ENCODE results near the gene CUL4A.
A peak's percentile ranks its signal among the peaks of the same experiment; 100 is the strongest.

Gene CUL4A

DNA sequence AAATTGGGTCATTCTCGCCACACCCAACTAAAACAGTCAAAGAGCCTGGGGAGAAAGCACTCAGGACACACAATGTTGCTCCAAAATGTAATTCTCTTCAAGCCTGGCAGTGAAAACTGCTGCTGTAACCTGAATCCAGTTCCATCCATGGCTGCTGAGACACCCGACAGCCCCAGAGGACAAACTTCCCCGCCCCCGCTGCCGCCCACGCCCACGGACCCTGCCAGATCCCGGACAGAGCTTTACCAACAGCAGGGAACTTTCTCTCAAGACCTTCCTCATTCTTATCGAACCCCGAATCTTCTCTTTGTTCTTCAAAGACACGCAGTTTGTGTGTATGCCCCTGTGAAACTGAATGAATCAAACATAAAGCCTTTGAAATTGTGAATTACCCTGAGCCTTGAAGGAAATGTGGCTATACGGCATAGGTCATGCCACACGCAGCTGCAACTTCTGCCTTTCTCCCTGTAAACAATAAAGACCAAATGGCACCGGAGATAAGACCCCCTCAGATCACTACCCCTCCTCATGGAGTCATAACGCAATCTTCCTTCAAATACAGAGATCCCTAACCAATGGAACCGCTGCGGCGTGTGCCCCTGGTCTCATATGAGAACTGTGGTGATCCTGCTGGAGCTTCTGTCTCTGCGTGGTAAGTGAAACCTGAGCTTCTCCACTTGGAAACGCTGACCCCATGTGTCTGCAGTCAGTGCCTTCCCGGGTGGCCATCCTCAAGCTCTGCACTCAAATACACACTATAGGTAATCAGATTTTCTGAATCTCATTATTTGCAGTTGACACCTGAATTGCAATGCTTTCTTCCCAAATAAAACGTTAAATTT is 82.8 kb downstream of the CUL4A start:
- TF ChIP-seq RARB (CRISPR knock-in tag; IDR thresholded peaks at IDR 0.05) (no peak), ZNF8 (CRISPR knock-in tag; IDR thresholded peaks at IDR 0.05) (no peak), ARNTL (CRISPR knock-in tag; IDR thresholded peaks at IDR 0.05; ENCODE audit: borderline replicate concordance, low read depth) (no peak), SNAI2 (CRISPR knock-in tag; IDR thresholded peaks at IDR 0.05) (no peak), ZNF70 (CRISPR knock-in tag; IDR thresholded peaks at IDR 0.05) (no peak), ZFP3 (CRISPR knock-in tag; IDR thresholded peaks at IDR 0.05) (no peak), ZFP30 (CRISPR knock-in tag; IDR thresholded peaks at IDR 0.05) (no peak), TCF4 (CRISPR knock-in tag; IDR thresholded peaks at IDR 0.05; ENCODE audit: borderline replicate concordance) (no peak), CREB5 (CRISPR knock-in tag; IDR thresholded peaks at IDR 0.05; ENCODE audit: low read depth) (no peak), PPARA (CRISPR knock-in tag; IDR thresholded peaks at IDR 0.05; ENCODE audit: borderline replicate concordance) (no peak), ZNF565 (CRISPR knock-in tag; conservative IDR thresholded peaks at IDR 0.05; ENCODE audit: low read depth) (no peak), BACH2 (CRISPR knock-in tag; IDR thresholded peaks at IDR 0.05; ENCODE audit: borderline replicate concordance) (no peak), GLIS3 (CRISPR knock-in tag; IDR thresholded peaks at IDR 0.05) (no peak), OSR1 (CRISPR knock-in tag; IDR thresholded peaks at IDR 0.05) (no peak), ISL1 (CRISPR knock-in tag; IDR thresholded peaks at IDR 0.05) (no peak), ZC3H10 (CRISPR knock-in tag; IDR thresholded peaks at IDR 0.05) (no peak), TOX (CRISPR knock-in tag; IDR thresholded peaks at IDR 0.05; ENCODE audit: borderline replicate concordance) (no peak)
- TF ChIP-seq, protein P1, sequence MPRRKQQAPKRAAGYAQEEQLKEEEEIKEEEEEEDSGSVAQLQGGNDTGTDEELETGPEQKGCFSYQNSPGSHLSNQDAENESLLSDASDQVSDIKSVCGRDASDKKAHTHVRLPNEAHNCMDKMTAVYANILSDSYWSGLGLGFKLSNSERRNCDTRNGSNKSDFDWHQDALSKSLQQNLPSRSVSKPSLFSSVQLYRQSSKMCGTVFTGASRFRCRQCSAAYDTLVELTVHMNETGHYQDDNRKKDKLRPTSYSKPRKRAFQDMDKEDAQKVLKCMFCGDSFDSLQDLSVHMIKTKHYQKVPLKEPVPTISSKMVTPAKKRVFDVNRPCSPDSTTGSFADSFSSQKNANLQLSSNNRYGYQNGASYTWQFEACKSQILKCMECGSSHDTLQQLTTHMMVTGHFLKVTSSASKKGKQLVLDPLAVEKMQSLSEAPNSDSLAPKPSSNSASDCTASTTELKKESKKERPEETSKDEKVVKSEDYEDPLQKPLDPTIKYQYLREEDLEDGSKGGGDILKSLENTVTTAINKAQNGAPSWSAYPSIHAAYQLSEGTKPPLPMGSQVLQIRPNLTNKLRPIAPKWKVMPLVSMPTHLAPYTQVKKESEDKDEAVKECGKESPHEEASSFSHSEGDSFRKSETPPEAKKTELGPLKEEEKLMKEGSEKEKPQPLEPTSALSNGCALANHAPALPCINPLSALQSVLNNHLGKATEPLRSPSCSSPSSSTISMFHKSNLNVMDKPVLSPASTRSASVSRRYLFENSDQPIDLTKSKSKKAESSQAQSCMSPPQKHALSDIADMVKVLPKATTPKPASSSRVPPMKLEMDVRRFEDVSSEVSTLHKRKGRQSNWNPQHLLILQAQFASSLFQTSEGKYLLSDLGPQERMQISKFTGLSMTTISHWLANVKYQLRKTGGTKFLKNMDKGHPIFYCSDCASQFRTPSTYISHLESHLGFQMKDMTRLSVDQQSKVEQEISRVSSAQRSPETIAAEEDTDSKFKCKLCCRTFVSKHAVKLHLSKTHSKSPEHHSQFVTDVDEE (CRISPR knock-in tag; IDR thresholded peaks at IDR 0.05) = no peak
- TF ChIP-seq, protein P2, sequence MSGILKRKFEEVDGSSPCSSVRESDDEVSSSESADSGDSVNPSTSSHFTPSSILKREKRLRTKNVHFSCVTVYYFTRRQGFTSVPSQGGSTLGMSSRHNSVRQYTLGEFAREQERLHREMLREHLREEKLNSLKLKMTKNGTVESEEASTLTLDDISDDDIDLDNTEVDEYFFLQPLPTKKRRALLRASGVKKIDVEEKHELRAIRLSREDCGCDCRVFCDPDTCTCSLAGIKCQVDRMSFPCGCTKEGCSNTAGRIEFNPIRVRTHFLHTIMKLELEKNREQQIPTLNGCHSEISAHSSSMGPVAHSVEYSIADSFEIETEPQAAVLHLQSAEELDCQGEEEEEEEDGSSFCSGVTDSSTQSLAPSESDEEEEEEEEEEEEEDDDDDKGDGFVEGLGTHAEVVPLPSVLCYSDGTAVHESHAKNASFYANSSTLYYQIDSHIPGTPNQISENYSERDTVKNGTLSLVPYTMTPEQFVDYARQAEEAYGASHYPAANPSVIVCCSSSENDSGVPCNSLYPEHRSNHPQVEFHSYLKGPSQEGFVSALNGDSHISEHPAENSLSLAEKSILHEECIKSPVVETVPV (CRISPR knock-in tag; IDR thresholded peaks at IDR 0.05) = no peak
- TF ChIP-seq, protein P3, sequence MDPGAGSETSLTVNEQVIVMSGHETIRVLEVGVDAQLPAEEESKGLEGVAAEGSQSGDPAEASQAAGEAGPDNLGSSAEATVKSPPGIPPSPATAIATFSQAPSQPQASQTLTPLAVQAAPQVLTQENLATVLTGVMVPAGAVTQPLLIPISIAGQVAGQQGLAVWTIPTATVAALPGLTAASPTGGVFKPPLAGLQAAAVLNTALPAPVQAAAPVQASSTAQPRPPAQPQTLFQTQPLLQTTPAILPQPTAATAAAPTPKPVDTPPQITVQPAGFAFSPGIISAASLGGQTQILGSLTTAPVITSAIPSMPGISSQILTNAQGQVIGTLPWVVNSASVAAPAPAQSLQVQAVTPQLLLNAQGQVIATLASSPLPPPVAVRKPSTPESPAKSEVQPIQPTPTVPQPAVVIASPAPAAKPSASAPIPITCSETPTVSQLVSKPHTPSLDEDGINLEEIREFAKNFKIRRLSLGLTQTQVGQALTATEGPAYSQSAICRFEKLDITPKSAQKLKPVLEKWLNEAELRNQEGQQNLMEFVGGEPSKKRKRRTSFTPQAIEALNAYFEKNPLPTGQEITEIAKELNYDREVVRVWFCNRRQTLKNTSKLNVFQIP (CRISPR knock-in tag; IDR thresholded peaks at IDR 0.05; ENCODE audit: borderline replicate concordance, low read depth) = no peak

DNA sequence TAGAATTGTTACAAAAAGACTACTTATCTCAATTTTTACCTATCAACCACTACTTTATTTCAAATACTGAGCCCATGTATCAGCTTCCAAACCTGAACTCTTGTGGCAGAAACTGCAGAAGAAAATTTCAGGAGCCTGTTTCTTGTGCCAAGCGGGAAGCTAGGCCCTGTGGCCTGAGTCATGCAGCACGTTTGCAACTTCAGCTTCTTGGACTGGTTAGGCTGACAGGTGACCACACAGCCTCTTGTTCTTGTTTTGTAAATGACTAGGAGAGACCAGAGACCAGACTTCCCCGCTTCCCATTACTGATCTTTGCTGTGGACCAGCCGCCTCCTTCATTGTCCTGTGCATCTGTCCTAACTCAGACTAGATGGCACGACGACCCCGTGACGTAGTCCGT is 84.3 kb downstream of the CUL4A start:
- ATAC-seq = no peak
- TF ChIP-seq, protein P3 (CRISPR knock-in tag; IDR thresholded peaks at IDR 0.05; ENCODE audit: borderline replicate concordance, low read depth) = no peak
- TF ChIP-seq ESRRG (CRISPR knock-in tag; IDR thresholded peaks at IDR 0.05) (no peak), ZNF70 (CRISPR knock-in tag; IDR thresholded peaks at IDR 0.05) (no peak), ZC3H10 (CRISPR knock-in tag; IDR thresholded peaks at IDR 0.05) (no peak), ZNF8 (CRISPR knock-in tag; IDR thresholded peaks at IDR 0.05) (no peak), CSDC2 (CRISPR knock-in tag; IDR thresholded peaks at IDR 0.05) (no peak), PPARA (CRISPR knock-in tag; IDR thresholded peaks at IDR 0.05; ENCODE audit: borderline replicate concordance) (no peak), RARB (CRISPR knock-in tag; IDR thresholded peaks at IDR 0.05) (no peak), TCF4 (CRISPR knock-in tag; IDR thresholded peaks at IDR 0.05; ENCODE audit: borderline replicate concordance) (no peak), OSR1 (CRISPR knock-in tag; IDR thresholded peaks at IDR 0.05) (no peak)
- TF ChIP-seq, protein P4, sequence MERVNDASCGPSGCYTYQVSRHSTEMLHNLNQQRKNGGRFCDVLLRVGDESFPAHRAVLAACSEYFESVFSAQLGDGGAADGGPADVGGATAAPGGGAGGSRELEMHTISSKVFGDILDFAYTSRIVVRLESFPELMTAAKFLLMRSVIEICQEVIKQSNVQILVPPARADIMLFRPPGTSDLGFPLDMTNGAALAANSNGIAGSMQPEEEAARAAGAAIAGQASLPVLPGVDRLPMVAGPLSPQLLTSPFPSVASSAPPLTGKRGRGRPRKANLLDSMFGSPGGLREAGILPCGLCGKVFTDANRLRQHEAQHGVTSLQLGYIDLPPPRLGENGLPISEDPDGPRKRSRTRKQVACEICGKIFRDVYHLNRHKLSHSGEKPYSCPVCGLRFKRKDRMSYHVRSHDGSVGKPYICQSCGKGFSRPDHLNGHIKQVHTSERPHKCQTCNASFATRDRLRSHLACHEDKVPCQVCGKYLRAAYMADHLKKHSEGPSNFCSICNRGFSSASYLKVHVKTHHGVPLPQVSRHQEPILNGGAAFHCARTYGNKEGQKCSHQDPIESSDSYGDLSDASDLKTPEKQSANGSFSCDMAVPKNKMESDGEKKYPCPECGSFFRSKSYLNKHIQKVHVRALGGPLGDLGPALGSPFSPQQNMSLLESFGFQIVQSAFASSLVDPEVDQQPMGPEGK (CRISPR knock-in tag; IDR thresholded peaks at IDR 0.05; ENCODE audit: borderline replicate concordance) = no peak
- TF ChIP-seq, protein P1 (CRISPR knock-in tag; IDR thresholded peaks at IDR 0.05) = no peak

More for the DNA sequence above, 82.8 kb downstream of the CUL4A start:
- ATAC-seq = peak; percentile 76

Measured in SK-N-SH treated with all-trans-retinoic acid at 6 μM for 48 hours (cell line).